A673 (cell line): ENCODE measurements around the gene RAPGEF4. TPM values are rescaled to one million over a fixed set of nuclear protein-coding genes. Genes with fewer than 3 reads are reported as not detected.

ENCODE experiments used
- BruUV-seq: library from RNA; stranded (reverse); fragments of 400-500 nt; replicated peaks from 2 replicates; lab custom pipeline; 2021; lab: Mats Ljungman, UMichigan
- CTCF ChIA-PET: fragments of 300-600 bp; sonication (Branson Sonifier 250); formaldehyde crosslinking; loops from one replicate; lab custom pipeline; 2022; ENCODE audit warnings: antibody characterized with exemption; lab: Charles Lee
- POLR2A ChIA-PET: fragments of 300-600 bp; sonication (Branson Sonifier 250); formaldehyde crosslinking; loops from one replicate; lab custom pipeline; 2022; ENCODE audit warnings: antibody characterized with exemption; ENCODE audit not compliant: low non-redundant PET; lab: Charles Lee
- DNase-seq: peaks from one replicate; pipeline ENCODE4 v3.0.0-alpha.2; 2015; ENCODE audit warnings: low spot score
- H3K27ac ChIP-seq: fragments of 200-600 bp; sonication (generic); 2 replicates; pipeline ENCODE4 v1.5.1; 2016; ENCODE audit warnings: mixed run types, low read depth, mild to moderate bottlenecking, mixed read lengths, antibody characterized with exemption, low read length; ENCODE audit not compliant: poor library complexity, severe bottlenecking
- H3K27me3 ChIP-seq: fragments of 200-600 bp; sonication (generic); replicated peaks from 2 replicates; pipeline ENCODE4 v1.6.1; 2017; ENCODE audit warnings: mixed run types, low read depth, mild to moderate bottlenecking, mixed read lengths, antibody characterized with exemption, low read length; ENCODE audit not compliant: insufficient read depth, poor library complexity
- H3K36me3 ChIP-seq: fragments of 200-600 bp; sonication (generic); 2 replicates; pipeline ENCODE4 v1.6.1; 2016; ENCODE audit warnings: mixed run types, mild to moderate bottlenecking, mixed read lengths, antibody characterized with exemption, low read length; ENCODE audit not compliant: insufficient read depth, poor library complexity, severe bottlenecking
- H3K4me1 ChIP-seq: fragments of 200-600 bp; sonication (generic); 2 replicates; pipeline ENCODE4 v1.6.1; 2017; ENCODE audit warnings: mixed run types, mild to moderate bottlenecking, mixed read lengths, antibody characterized with exemption, low read length; ENCODE audit not compliant: insufficient read depth, poor library complexity, severe bottlenecking
- H3K4me3 ChIP-seq: fragments of 200-600 bp; sonication (generic); 2 replicates; pipeline ENCODE4 v1.5.1; 2016; ENCODE audit warnings: low read depth, mixed run types, mild to moderate bottlenecking, mixed read lengths, low read length; ENCODE audit not compliant: poor library complexity, severe bottlenecking
- H3K9me3 ChIP-seq: fragments of 200-600 bp; sonication (generic); 2 replicates; pipeline ENCODE4 v1.6.1; 2016; ENCODE audit warnings: mixed run types, low read depth, mild to moderate bottlenecking, mixed read lengths, antibody characterized with exemption, low read length; ENCODE audit not compliant: poor library complexity, severe bottlenecking
- EZH2 ChIP-seq: fragments of 200-600 bp; sonication (generic); IDR thresholded peaks from 2 replicates; pipeline ENCODE4 v1.6.1; 2017; ENCODE audit warnings: borderline replicate concordance, low read depth, mild to moderate bottlenecking, mixed read lengths, antibody characterized with exemption, low read length; ENCODE audit not compliant: poor library complexity, severe bottlenecking
- intact Hi-C: fragments of 100-400 bp; cut with micrococcal nuclease; formaldehyde crosslinking; loops from one replicate; pipeline ENCODE4 v1.10.0; 2022; ENCODE audit not compliant: unreplicated experiment
- total RNA-seq: library from RNA; stranded (reverse); gene quantifications from 2 replicates; pipeline ENCODE4 v1.2.3, GENCODE V29; 2021
- TF ChIP-seq, protein P1 (sequence below): fragments of 300-800, 200-600 bp; sonication (generic); conservative IDR thresholded peaks from 2 replicates; pipeline ENCODE4 v1.5.1; 2017; ENCODE audit warnings: low read depth, mild to moderate bottlenecking, antibody characterized with exemption, low read length, moderate library complexity, mixed read lengths

Gene RAPGEF4
- total RNA-seq, 1 experiment from 2014 or later = 0.26 TPM

GRCh38 chr2:173048897-173049661 lies 313.4 kb downstream of the RAPGEF4 start:
- TF ChIP-seq, protein P1, sequence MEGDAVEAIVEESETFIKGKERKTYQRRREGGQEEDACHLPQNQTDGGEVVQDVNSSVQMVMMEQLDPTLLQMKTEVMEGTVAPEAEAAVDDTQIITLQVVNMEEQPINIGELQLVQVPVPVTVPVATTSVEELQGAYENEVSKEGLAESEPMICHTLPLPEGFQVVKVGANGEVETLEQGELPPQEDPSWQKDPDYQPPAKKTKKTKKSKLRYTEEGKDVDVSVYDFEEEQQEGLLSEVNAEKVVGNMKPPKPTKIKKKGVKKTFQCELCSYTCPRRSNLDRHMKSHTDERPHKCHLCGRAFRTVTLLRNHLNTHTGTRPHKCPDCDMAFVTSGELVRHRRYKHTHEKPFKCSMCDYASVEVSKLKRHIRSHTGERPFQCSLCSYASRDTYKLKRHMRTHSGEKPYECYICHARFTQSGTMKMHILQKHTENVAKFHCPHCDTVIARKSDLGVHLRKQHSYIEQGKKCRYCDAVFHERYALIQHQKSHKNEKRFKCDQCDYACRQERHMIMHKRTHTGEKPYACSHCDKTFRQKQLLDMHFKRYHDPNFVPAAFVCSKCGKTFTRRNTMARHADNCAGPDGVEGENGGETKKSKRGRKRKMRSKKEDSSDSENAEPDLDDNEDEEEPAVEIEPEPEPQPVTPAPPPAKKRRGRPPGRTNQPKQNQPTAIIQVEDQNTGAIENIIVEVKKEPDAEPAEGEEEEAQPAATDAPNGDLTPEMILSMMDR = no peak
- TF ChIP-seq EZH2 = no peak
- H3K27ac ChIP-seq = peak overlapping the region; percentile 58
- CTCF ChIA-PET = no interaction called here
- intact Hi-C loops = no loop called here
- H3K4me1 ChIP-seq = peaks cover 53% of the 10 kb centered on the region
- H3K9me3 ChIP-seq = no peaks in the 10 kb centered on the region
- H3K4me3 ChIP-seq = no peak overlapping the region
- no TSS peak for BruUV-seq
- DNase-seq = peak; percentile 91
- POLR2A ChIA-PET = no interaction called here
- H3K27me3 ChIP-seq = no peaks in the 10 kb centered on the region
- H3K36me3 ChIP-seq = no peaks in the 10 kb centered on the region

GRCh38 chr2:173049831-173050230 lies 314.2 kb downstream of the RAPGEF4 start:
- no peak for DNase-seq
- intact Hi-C loops = no loop called here
- Histone ChIP-seq H3K4me1 (peaks cover 53% of the 10 kb centered on the region), H3K27ac (peak overlapping the region; percentile 45), H3K27me3 (no peaks in the 10 kb centered on the region), H3K4me3 (no peak overlapping the region), H3K9me3 (no peaks in the 10 kb centered on the region), H3K36me3 (no peaks in the 10 kb centered on the region)
- no TSS peak for BruUV-seq
- ChIA-PET POLR2A (no interaction called here), CTCF (no interaction called here)
- TF ChIP-seq EZH2 = no peak
- TF ChIP-seq, protein P1 = no peak

DNA sequence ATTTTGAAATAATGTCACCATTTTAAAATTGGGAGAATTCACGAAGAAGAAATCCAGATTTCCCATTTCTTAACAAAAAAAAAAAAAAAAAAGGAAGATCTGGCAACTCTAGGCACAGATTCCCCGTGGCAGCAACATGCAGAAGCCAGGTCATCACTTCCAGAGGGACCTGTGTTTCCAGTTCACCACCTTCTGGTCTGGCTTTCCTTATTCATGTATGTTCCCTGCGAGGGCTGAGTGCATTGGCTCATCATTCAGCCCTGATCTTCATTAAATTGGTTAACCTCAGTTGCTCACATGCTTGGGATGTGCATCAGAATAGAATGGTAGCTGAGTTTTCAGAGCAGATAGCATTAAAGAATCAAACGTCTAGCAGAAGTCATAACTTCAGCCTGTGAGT lies 315.0 kb downstream of the RAPGEF4 start:
- no peak overlapping the region for H3K27ac ChIP-seq
- TF ChIP-seq, protein P1 = no peak
- no peak for TF ChIP-seq EZH2
- peaks cover 53% of the 10 kb centered on the region for H3K4me1 ChIP-seq
- intact Hi-C loops = no loop called here
- no peak for DNase-seq
- POLR2A ChIA-PET = no interaction called here
- H3K4me3 ChIP-seq = no peak overlapping the region
- CTCF ChIA-PET = no interaction called here
- BruUV-seq = no TSS peak
- no peaks in the 10 kb centered on the region for H3K36me3 ChIP-seq
- no peaks in the 10 kb centered on the region for H3K9me3 ChIP-seq
- no peaks in the 10 kb centered on the region for H3K27me3 ChIP-seq
